GM23338 (cell line): Measurements from ENCODE around the gene MYO9B. TPM values are rescaled to one million over a fixed set of nuclear protein-coding genes. Genes with fewer than 3 reads are reported as not detected.

Experiments used
- ATAC-seq: fragments of 200-7000 bp; cut with Tn5 transposase; 3 replicates; pipeline ENCODE4 v1.9.1; 2020
- DNase-seq: peaks from one replicate; pipeline ENCODE4 v3.0.0-alpha.2; 2015; ENCODE audit warnings: low spot score
- H2AFZ ChIP-seq: fragments of 200-600 bp; sonication (generic); 2 replicates; pipeline ENCODE4 v1.8.0; 2016; ENCODE audit warnings: antibody characterized with exemption, mild to moderate bottlenecking, moderate library complexity
- H3F3A ChIP-seq: fragments of 200-600 bp; sonication (generic); replicated peaks from 2 replicates; pipeline ENCODE4 v1.8.0; 2017; ENCODE audit warnings: antibody characterized with exemption, mixed run types, low read depth
- H3K27ac ChIP-seq: fragments of 200-600 bp; sonication (generic); 2 replicates; pipeline ENCODE4 v1.6.1; 2016; ENCODE audit warnings: low read depth
- H3K27me3 ChIP-seq: fragments of 200-600 bp; sonication (generic); 2 replicates; pipeline ENCODE4 v1.8.0; 2016; ENCODE audit warnings: mild to moderate bottlenecking, mixed run types, moderate library complexity; ENCODE audit not compliant: insufficient read depth
- H3K36me3 ChIP-seq: fragments of 200-600 bp; sonication (generic); 2 replicates; pipeline ENCODE4 v1.8.0; 2016; ENCODE audit warnings: mild to moderate bottlenecking; ENCODE audit not compliant: insufficient read depth
- H3K4me1 ChIP-seq: fragments of 200-600 bp; sonication (generic); 2 replicates; pipeline ENCODE4 v1.8.0; 2016; ENCODE audit warnings: mild to moderate bottlenecking, moderate library complexity; ENCODE audit not compliant: insufficient read depth
- H3K4me2 ChIP-seq: fragments of 200-600 bp; sonication (generic); 2 replicates; pipeline ENCODE4 v1.7.1; 2017; ENCODE audit warnings: mixed run types
- H3K4me3 ChIP-seq: fragments of 200-600 bp; sonication (generic); 2 replicates; pipeline ENCODE4 v1.6.1; 2016; ENCODE audit warnings: mixed run types
- H3K79me2 ChIP-seq: fragments of 200-600 bp; sonication (generic); replicated peaks from 2 replicates; pipeline ENCODE4 v1.8.0; 2017; ENCODE audit warnings: mild to moderate bottlenecking; ENCODE audit not compliant: insufficient read depth
- H3K9me2 ChIP-seq: fragments of 200-600 bp; sonication (generic); 2 replicates; pipeline ENCODE4 v1.8.0; 2017; ENCODE audit not compliant: insufficient read depth
- H4K20me1 ChIP-seq: fragments of 200-600 bp; sonication (generic); replicated peaks from 2 replicates; pipeline ENCODE4 v1.8.0; 2017; ENCODE audit warnings: mild to moderate bottlenecking; ENCODE audit not compliant: insufficient read depth
- H3K27ac Mint-ChIP-seq: 2 replicates; pipeline ENCODE4 v1.8.0; 2020; ENCODE audit warnings: inconsistent platforms, mild to moderate bottlenecking, moderate library complexity, mixed read lengths
- H3K27me3 Mint-ChIP-seq: 3 replicates; pipeline ENCODE4 v1.8.0; 2022; ENCODE audit warnings: low read depth, mild to moderate bottlenecking, moderate library complexity, mixed read lengths, inconsistent platforms; ENCODE audit not compliant: insufficient read depth, poor library complexity
- H3K36me3 Mint-ChIP-seq: 3 replicates; pipeline ENCODE4 v1.8.0; 2021; ENCODE audit warnings: low read depth, mild to moderate bottlenecking, inconsistent platforms, moderate library complexity, mixed read lengths
- H3K4me1 Mint-ChIP-seq: 3 replicates; pipeline ENCODE4 v1.8.0; 2020; ENCODE audit warnings: mild to moderate bottlenecking, inconsistent platforms, mixed read lengths
- H3K4me3 Mint-ChIP-seq: 3 replicates; pipeline ENCODE4 v1.8.0; 2021; ENCODE audit warnings: moderate library complexity, mild to moderate bottlenecking, inconsistent platforms, mixed read lengths
- H3K9me3 Mint-ChIP-seq: 3 replicates; pipeline ENCODE4 v1.8.0; 2020; ENCODE audit warnings: moderate library complexity, mild to moderate bottlenecking, inconsistent platforms, mixed read lengths
- CREB1 ChIP-seq: fragments of 250-450 bp; sonication (Bioruptor Pico); IDR thresholded peaks from 2 replicates; pipeline ENCODE4 v1.5.0; 2020; ENCODE audit warnings: low read depth, mild to moderate bottlenecking, moderate library complexity
- ETS1 ChIP-seq: IDR thresholded peaks from 2 replicates; pipeline ENCODE4 v1.6.1; 2016; ENCODE audit warnings: antibody characterized with exemption
- EZH2 ChIP-seq: fragments of 200-600 bp; sonication (generic); IDR thresholded peaks from one replicate; pipeline ENCODE4 v1.8.0; 2017; ENCODE audit warnings: antibody characterized with exemption, mild to moderate bottlenecking, low read depth; ENCODE audit not compliant: unreplicated experiment
- EZH2phosphoT487 ChIP-seq: fragments of 200-600 bp; sonication (generic); IDR thresholded peaks from one replicate; pipeline ENCODE4 v1.8.1; 2018; ENCODE audit warnings: antibody characterized with exemption; ENCODE audit not compliant: unreplicated experiment
- JUNB ChIP-seq: IDR thresholded peaks from one replicate; pipeline ENCODE4 v1.6.1; 2016; ENCODE audit warnings: antibody characterized with exemption; ENCODE audit not compliant: unreplicated experiment
- NANOG ChIP-seq: IDR thresholded peaks from 2 replicates; pipeline ENCODE4 v1.6.1; 2016; ENCODE audit warnings: antibody characterized with exemption, borderline replicate concordance
- POLR2AphosphoS5 ChIP-seq: IDR thresholded peaks from 2 replicates; pipeline ENCODE4 v1.6.1; 2016; ENCODE audit warnings: antibody characterized with exemption, low read depth
- REST ChIP-seq: IDR thresholded peaks from one replicate; pipeline ENCODE4 v1.6.1; 2018; ENCODE audit warnings: antibody characterized with exemption; ENCODE audit not compliant: unreplicated experiment
- STAT1 ChIP-seq: IDR thresholded peaks from one replicate; pipeline ENCODE4 v1.6.1; 2016; ENCODE audit warnings: antibody characterized with exemption; ENCODE audit not compliant: unreplicated experiment
- ZNF114 ChIP-seq: fragments of 250-450 bp; sonication (Bioruptor Pico); IDR thresholded peaks from 2 replicates; pipeline ENCODE4 v1.5.0; 2020; ENCODE audit warnings: mild to moderate bottlenecking, moderate library complexity
- ZNF331 ChIP-seq: fragments of 250-450 bp; sonication (Bioruptor Pico); IDR thresholded peaks from 2 replicates; pipeline ENCODE4 v1.5.0; 2020; ENCODE audit warnings: low read depth, mild to moderate bottlenecking, moderate library complexity
- ZNF462 ChIP-seq: fragments of 250-450 bp; sonication (Bioruptor Pico); IDR thresholded peaks from 2 replicates; pipeline ENCODE4 v1.5.0; 2020; ENCODE audit warnings: mild to moderate bottlenecking, moderate library complexity
- polyA plus RNA-seq: library from polyadenylated mRNA; unstranded; fragments of >200 nt; fragmentation: Nextera tagmentation; extraction: Ambion mirVana; gene quantifications from 2 replicates; pipeline ENCODE4 v1.2.1, GENCODE V29; 2016
- total RNA-seq: library from RNA; depleted of rRNA; stranded (reverse); fragments of >200 nt; shearing (Covaris generic); gene quantifications from 2 replicates; pipeline ENCODE4 v1.2.3, GENCODE V29; 2014

The MYO9B gene
- total and polyA plus RNA-seq, 2 experiments from 2014 or later = 28.7 to 61.3 TPM

- no peak for TF ChIP-seq STAT1
- TF ChIP-seq ZNF331 (CRISPR knock-in tag) = no peak
- TF ChIP-seq ZNF462 (CRISPR knock-in tag) = no peak
- TF ChIP-seq CREB1 (CRISPR knock-in tag) = no peak
- no peak for TF ChIP-seq ZNF114 (CRISPR knock-in tag)
- TF ChIP-seq POLR2AphosphoS5 = no peak
- no peak for TF ChIP-seq NANOG
- Mint-ChIP-seq H3K36me3 (peaks cover 45% of the 10 kb centered on the region), H3K4me3 (no peak overlapping the region), H3K4me1 (no peaks in the 10 kb centered on the region), H3K27ac (no peak overlapping the region), H3K9me3 (no peaks in the 10 kb centered on the region; the same call in 2 of the 3 replicates), H3K27me3 (no peaks in the 10 kb centered on the region)
- no peak overlapping the region for H3K4me2 ChIP-seq
- peaks cover 9% of the 10 kb centered on the region for H3K36me3 ChIP-seq
- no peaks in the 10 kb centered on the region for H4K20me1 ChIP-seq
- H3K27me3 ChIP-seq = no peaks in the 10 kb centered on the region
- H3K27ac ChIP-seq = no peak overlapping the region
- H3K4me1 ChIP-seq = no peaks in the 10 kb centered on the region
- no peaks in the 10 kb centered on the region for H3K79me2 ChIP-seq
- H3F3A ChIP-seq = no peaks in the 10 kb centered on the region
- no peak for ATAC-seq
- no peaks in the 10 kb centered on the region for H3K9me2 ChIP-seq
- H3K4me3 ChIP-seq = no peak overlapping the region
- no peak overlapping the region for H2AFZ ChIP-seq
- no peak for DNase-seq
Measured at GRCh38 chr19:17194608-17195007, 119.0 kb downstream of the MYO9B start.

- H3K4me3 Mint-ChIP-seq = no peak overlapping the region
- DNase-seq (no peak), ATAC-seq (no peak)
- no peaks in the 10 kb centered on the region for H3K4me1 ChIP-seq
- no peaks in the 10 kb centered on the region for H3K9me2 ChIP-seq
- no peaks in the 10 kb centered on the region for H3K4me1 Mint-ChIP-seq
- H3K27me3 ChIP-seq = no peaks in the 10 kb centered on the region
- H3K36me3 ChIP-seq = peaks cover 11% of the 10 kb centered on the region
- no peak overlapping the region for H3K4me3 ChIP-seq
- no peaks in the 10 kb centered on the region for H3K27me3 Mint-ChIP-seq
- H3K36me3 Mint-ChIP-seq = peaks cover 48% of the 10 kb centered on the region
- H4K20me1 ChIP-seq = 0 out of 2 replicates have a peak, but pooled peaks cover 2% of the 10 kb centered on the region
- H3F3A ChIP-seq = no peaks in the 10 kb centered on the region
- H3K4me2 ChIP-seq = no peak overlapping the region
- H3K27ac ChIP-seq = no peak overlapping the region
- H3K79me2 ChIP-seq = no peaks in the 10 kb centered on the region
- no peak overlapping the region for H3K27ac Mint-ChIP-seq
- no peak overlapping the region for H2AFZ ChIP-seq
- no peaks in the 10 kb centered on the region; the same call in 2 of the 3 replicates for H3K9me3 Mint-ChIP-seq
- TF ChIP-seq ZNF114 (CRISPR knock-in tag) = no peak
- TF ChIP-seq NANOG = no peak
- TF ChIP-seq EZH2 = no peak
- TF ChIP-seq ETS1 = no peak
- no peak for TF ChIP-seq POLR2AphosphoS5
- TF ChIP-seq JUNB = no peak
- TF ChIP-seq EZH2phosphoT487 = no peak
- no peak for TF ChIP-seq REST
Measured at GRCh38 chr19:17195106-17195505, 119.5 kb downstream of the MYO9B start.
